ENCODE data around the gene MT1F.

GRCh38 chr16:56615353-56615752 lies 42.4 kb upstream of the MT1F start:
- TF ChIP-seq, protein P1, sequence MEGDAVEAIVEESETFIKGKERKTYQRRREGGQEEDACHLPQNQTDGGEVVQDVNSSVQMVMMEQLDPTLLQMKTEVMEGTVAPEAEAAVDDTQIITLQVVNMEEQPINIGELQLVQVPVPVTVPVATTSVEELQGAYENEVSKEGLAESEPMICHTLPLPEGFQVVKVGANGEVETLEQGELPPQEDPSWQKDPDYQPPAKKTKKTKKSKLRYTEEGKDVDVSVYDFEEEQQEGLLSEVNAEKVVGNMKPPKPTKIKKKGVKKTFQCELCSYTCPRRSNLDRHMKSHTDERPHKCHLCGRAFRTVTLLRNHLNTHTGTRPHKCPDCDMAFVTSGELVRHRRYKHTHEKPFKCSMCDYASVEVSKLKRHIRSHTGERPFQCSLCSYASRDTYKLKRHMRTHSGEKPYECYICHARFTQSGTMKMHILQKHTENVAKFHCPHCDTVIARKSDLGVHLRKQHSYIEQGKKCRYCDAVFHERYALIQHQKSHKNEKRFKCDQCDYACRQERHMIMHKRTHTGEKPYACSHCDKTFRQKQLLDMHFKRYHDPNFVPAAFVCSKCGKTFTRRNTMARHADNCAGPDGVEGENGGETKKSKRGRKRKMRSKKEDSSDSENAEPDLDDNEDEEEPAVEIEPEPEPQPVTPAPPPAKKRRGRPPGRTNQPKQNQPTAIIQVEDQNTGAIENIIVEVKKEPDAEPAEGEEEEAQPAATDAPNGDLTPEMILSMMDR (IDR thresholded peaks at IDR 0.05) = no peak
- no peak for TF ChIP-seq POLR2A (IDR thresholded peaks at IDR 0.05)

Data from right lobe of liver (tissue), 4 donors.